OCI-LY3 (cell line): ENCODE results near the gene SCAF1.

Experiments used
- H2AFZ ChIP-seq: fragments of 200-600, 300-600 bp; shearing (Covaris generic); 2 replicates; pipeline ENCODE4 v1.6.0; 2014; ENCODE audit warnings: antibody characterized with exemption, low read depth, low read length
- H3K27ac ChIP-seq: fragments of 200-600, 300-600 bp; sonication (generic); 2 replicates; pipeline ENCODE4 v1.5.1; 2014; ENCODE audit warnings: mild to moderate bottlenecking, low read length, moderate library complexity, mixed read lengths
- H3K27me3 ChIP-seq: fragments of 200-600, 300-600 bp; sonication (generic); 2 replicates; pipeline ENCODE4 v1.6.1; 2014; ENCODE audit warnings: low read depth, low read length, mixed read lengths
- H3K36me3 ChIP-seq: fragments of 200-600, 300-600 bp; sonication (generic); replicated peaks from 2 replicates; pipeline ENCODE3; 2014; ENCODE audit warnings: low read depth, low read length, mixed read lengths
- H3K4me1 ChIP-seq: fragments of 300-600, 200-600 bp; sonication (generic); 2 replicates; pipeline ENCODE4 v1.6.1; 2014; ENCODE audit warnings: low read length, mixed read lengths
- H3K4me2 ChIP-seq: fragments of 200-600, 300-600 bp; sonication (generic); 2 replicates; pipeline ENCODE4 v1.6.1; 2014; ENCODE audit warnings: low read length, mixed read lengths
- H3K4me3 ChIP-seq: fragments of 300-600, 200-600 bp; sonication (generic); 2 replicates; pipeline ENCODE4 v1.5.1; 2014; ENCODE audit warnings: antibody characterized with exemption, mild to moderate bottlenecking, low read length, moderate library complexity
- H3K79me2 ChIP-seq: fragments of 300-600, 200-600 bp; shearing (Covaris generic); 2 replicates; pipeline ENCODE4 v1.6.1; 2014; ENCODE audit warnings: mild to moderate bottlenecking, low read length, mixed read lengths
- H3K9ac ChIP-seq: fragments of 300-600, 200-600 bp; shearing (Covaris generic); 2 replicates; pipeline ENCODE4 v1.6.0; 2014; ENCODE audit warnings: mild to moderate bottlenecking, low read length, moderate library complexity
- H3K9me3 ChIP-seq: fragments of 200-600, 300-600 bp; shearing (Covaris generic); 2 replicates; pipeline ENCODE4 v1.6.1; 2014; ENCODE audit warnings: low read length, mixed read lengths; ENCODE audit not compliant: insufficient read depth
- H4K20me1 ChIP-seq: fragments of 200-600, 300-600 bp; sonication (generic); 2 replicates; pipeline ENCODE4 v1.6.1; 2016; ENCODE audit warnings: low read length, mixed read lengths; ENCODE audit not compliant: insufficient read depth
- EZH2phosphoT487 ChIP-seq: fragments of 200-600 bp; shearing (Covaris generic); IDR thresholded peaks from 2 replicates; pipeline ENCODE4 v1.6.1; 2018; ENCODE audit warnings: antibody characterized with exemption, mixed run types, low read depth
- TF ChIP-seq, protein P1 (sequence below): fragments of 200-600, 300-600 bp; sonication (generic); IDR thresholded peaks from 2 replicates; pipeline ENCODE4 v1.5.1; 2014; ENCODE audit warnings: antibody characterized with exemption, low read length, low read depth

Gene SCAF1

DNA sequence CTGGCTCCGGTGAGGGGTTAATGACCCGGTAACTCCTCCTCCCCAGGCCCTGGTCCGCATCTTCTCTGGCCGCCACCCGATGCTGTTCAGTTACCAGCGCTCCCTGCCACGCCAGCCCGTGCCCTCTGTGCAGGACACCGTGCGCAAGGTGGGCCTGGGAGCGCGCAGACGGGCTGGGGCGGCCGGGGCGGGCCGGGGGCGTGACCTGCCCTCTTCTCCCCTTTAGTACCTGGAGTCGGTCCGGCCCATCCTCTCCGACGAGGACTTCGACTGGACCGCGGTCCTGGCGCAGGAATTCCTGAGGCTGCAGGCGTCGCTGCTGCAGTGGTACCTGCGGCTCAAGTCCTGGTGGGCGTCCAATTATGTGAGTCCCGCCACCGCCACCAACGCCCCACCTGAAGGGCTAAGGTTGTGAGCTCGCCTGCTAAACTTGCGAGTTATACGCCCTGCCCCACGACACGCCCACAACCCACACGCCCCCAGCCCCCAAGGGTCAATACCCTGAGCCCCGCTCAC lies 59.3 kb downstream of the SCAF1 start:
- no peak overlapping the region for H3K4me3 ChIP-seq
- no peak overlapping the region for H3K4me2 ChIP-seq

DNA sequence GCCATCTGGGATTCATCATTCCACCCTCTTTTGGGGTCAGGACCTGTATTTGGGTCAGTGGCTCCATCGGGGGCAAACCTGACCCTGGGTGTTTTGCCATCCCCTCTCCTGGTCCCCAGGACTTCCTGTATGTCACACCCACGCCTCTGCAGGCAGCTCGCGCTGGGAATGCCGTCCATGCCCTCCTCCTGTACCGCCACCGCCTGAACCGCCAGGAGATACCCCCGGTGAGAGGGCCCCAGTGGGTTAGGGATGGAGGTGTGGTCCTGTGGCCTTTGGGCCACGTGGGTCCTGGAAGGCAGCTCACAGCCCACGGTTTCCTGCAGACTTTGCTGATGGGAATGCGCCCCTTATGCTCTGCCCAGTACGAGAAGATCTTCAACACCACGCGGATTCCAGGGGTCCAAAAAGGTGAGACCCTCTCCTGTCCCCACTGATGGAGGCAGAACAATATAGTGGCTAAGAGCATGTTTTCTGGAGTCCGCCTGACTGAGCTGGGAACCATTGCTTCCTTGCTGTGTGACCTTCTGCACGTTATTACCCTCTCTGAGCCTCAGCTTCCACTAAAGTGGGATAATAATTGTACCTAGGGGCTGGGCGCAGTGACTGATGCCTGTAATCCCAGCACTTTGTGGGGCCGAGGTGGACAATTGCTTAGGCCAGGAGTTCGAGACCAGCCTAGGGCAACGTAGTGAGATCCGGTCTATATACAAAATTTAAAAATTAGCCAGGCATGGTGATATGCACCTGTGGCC lies 63.1 kb downstream of the SCAF1 start:
- H3K36me3 ChIP-seq = no peaks in the 10 kb centered on the region

More for the DNA sequence above, 59.3 kb downstream of the SCAF1 start:
- Histone ChIP-seq H3K4me1 (no peaks in the 10 kb centered on the region), H3K79me2 (no peaks in the 10 kb centered on the region), H3K9ac (no peak overlapping the region), H2AFZ (no peak overlapping the region), H3K36me3 (no peaks in the 10 kb centered on the region), H3K27ac (no peak overlapping the region), H3K27me3 (no peaks in the 10 kb centered on the region), H4K20me1 (no peaks in the 10 kb centered on the region), H3K9me3 (no peaks in the 10 kb centered on the region)
- no peak for TF ChIP-seq EZH2phosphoT487
- TF ChIP-seq, protein P1, sequence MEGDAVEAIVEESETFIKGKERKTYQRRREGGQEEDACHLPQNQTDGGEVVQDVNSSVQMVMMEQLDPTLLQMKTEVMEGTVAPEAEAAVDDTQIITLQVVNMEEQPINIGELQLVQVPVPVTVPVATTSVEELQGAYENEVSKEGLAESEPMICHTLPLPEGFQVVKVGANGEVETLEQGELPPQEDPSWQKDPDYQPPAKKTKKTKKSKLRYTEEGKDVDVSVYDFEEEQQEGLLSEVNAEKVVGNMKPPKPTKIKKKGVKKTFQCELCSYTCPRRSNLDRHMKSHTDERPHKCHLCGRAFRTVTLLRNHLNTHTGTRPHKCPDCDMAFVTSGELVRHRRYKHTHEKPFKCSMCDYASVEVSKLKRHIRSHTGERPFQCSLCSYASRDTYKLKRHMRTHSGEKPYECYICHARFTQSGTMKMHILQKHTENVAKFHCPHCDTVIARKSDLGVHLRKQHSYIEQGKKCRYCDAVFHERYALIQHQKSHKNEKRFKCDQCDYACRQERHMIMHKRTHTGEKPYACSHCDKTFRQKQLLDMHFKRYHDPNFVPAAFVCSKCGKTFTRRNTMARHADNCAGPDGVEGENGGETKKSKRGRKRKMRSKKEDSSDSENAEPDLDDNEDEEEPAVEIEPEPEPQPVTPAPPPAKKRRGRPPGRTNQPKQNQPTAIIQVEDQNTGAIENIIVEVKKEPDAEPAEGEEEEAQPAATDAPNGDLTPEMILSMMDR = no peak

DNA sequence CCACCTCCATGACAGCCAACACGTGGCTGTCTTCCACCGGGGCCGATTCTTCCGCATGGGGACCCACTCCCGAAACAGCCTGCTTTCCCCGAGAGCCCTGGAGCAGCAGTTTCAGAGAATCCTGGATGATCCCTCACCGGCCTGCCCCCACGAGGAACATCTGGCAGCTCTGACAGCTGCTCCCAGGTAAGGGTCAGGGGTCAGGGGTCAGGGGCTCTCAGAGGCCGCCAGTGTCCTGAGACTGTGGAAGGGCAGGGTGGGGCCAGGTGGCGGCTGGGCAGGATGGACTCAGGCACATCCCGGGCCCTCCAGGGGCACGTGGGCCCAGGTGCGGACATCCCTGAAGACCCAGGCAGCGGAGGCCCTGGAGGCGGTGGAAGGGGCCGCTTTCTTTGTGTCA lies 63.9 kb downstream of the SCAF1 start:
- no peak overlapping the region for H3K4me2 ChIP-seq
- no peak overlapping the region for H3K9ac ChIP-seq
- H3K27ac ChIP-seq = no peak overlapping the region
- H3K4me3 ChIP-seq = no peak overlapping the region
- no peaks in the 10 kb centered on the region for H3K4me1 ChIP-seq
- no peak overlapping the region for H2AFZ ChIP-seq
- no peaks in the 10 kb centered on the region for H3K36me3 ChIP-seq
- no peaks in the 10 kb centered on the region for H4K20me1 ChIP-seq
- no peaks in the 10 kb centered on the region for H3K9me3 ChIP-seq
- TF ChIP-seq, protein P1 = no peak
- TF ChIP-seq EZH2phosphoT487 = no peak
- H3K27me3 ChIP-seq = no peaks in the 10 kb centered on the region
- no peaks in the 10 kb centered on the region for H3K79me2 ChIP-seq

More for the DNA sequence above, 63.1 kb downstream of the SCAF1 start:
- no peaks in the 10 kb centered on the region for H3K9me3 ChIP-seq
- H3K79me2 ChIP-seq = no peaks in the 10 kb centered on the region
- TF ChIP-seq, protein P1 = no peak
- no peak for TF ChIP-seq EZH2phosphoT487
- H4K20me1 ChIP-seq = no peaks in the 10 kb centered on the region
- H2AFZ ChIP-seq = no peak overlapping the region
- H3K27ac ChIP-seq = no peak overlapping the region
- H3K9ac ChIP-seq = no peak overlapping the region
- no peak overlapping the region for H3K4me2 ChIP-seq
- no peak overlapping the region for H3K4me3 ChIP-seq
- no peaks in the 10 kb centered on the region for H3K4me1 ChIP-seq
- H3K27me3 ChIP-seq = no peaks in the 10 kb centered on the region
